Tibial nerve (tissue), 4 donors: ENCODE measurements around the gene CLDN9. TPM values are rescaled to one million over a fixed set of nuclear protein-coding genes. Genes with fewer than 3 reads are reported as not detected.

Source experiments
- DNase-seq, 2 donors: peaks; one replicate each; pipeline ENCODE4 v3.0.0-alpha.2; 2019; ENCODE audit warnings: low spot score in 2 of 2
- H3K27ac ChIP-seq, 4 donors: fragments of 200-600 bp; sonication (generic) in 3 of 4; one replicate each; pipeline ENCODE4 v1.5.1; 2017 to 2019; ENCODE audit warnings: mild to moderate bottlenecking in 1 of 4
- H3K27me3 ChIP-seq, 2 donors: fragments of 200-600 bp; sonication (generic) in 1 of 2; one replicate each; pipeline versions ENCODE4 v1.5.1 to v1.6.0; 2017 to 2019
- H3K36me3 ChIP-seq, 3 donors: fragments of 200-600 bp; sonication (generic); one replicate each; pipeline ENCODE4 v1.5.1; 2018 to 2019
- H3K4me1 ChIP-seq, 4 donors: fragments of 200-600 bp; sonication (generic) in 3 of 4; one replicate each; pipeline ENCODE4 v1.5.1; 2017 to 2019
- H3K4me3 ChIP-seq, 4 donors: fragments of 200-600 bp; sonication (generic) in 3 of 4; one replicate each; pipeline ENCODE4 v1.5.1; 2017 to 2019; ENCODE audit warnings: mild to moderate bottlenecking in 1 of 4, moderate library complexity in 1 of 4
- H3K9me3 ChIP-seq, 4 donors: fragments of 200-600 bp; sonication (generic) in 3 of 4; one replicate each; pipeline ENCODE4 v1.5.1; 2017 to 2019
- CTCF ChIP-seq, 5 experiments: fragments of 200-600 bp in 3 of 5; fragments of 450-650 bp in 2 of 5; sonication (generic) in 3 of 5; IDR thresholded peaks; one replicate each; pipeline ENCODE4 v1.5.1; 2016 to 2019; ENCODE audit warnings: antibody characterized with exemption in 5 of 5, mild to moderate bottlenecking in 3 of 5, moderate library complexity in 2 of 5
- EP300 ChIP-seq, 2 donors: sonication (generic); formaldehyde crosslinking; IDR thresholded peaks; one replicate each; pipeline ENCODE4 v1.6.1; 2017; ENCODE audit warnings: antibody characterized with exemption in 2 of 2, mild to moderate bottlenecking in 1 of 2
- POLR2A ChIP-seq, 2 donors: fragments of 450-650 bp; IDR thresholded peaks; one replicate each; pipeline ENCODE4 v1.6.1; 2017; ENCODE audit warnings: antibody characterized with exemption in 2 of 2, mild to moderate bottlenecking in 2 of 2, moderate library complexity in 2 of 2
- WGBS, 2 donors: methylation state at CpG; one replicate each; pipeline ENCODE4 v1.1.5; 2018; 5-methylcytosine and 5-hydroxymethylcytosine counted together
- total RNA-seq, 4 donors: library from RNA; depleted of rRNA; stranded (reverse); fragments of >200 nt; gene quantifications; one replicate each; pipeline ENCODE4 v1.1.0, GENCODE V29; 2016

Gene CLDN9
- total RNA-seq, 4 donors from 2014 or later: 0.30 TPM; not detected in 3

- TF ChIP-seq CTCF (IDR thresholded peaks at IDR 0.05) (peak in 2 of 5 experiments; percentile 9 to 20), EP300 (IDR thresholded peaks at IDR 0.05) (peak; percentile 7 to 88), POLR2A (IDR thresholded peaks at IDR 0.05) (peak; percentile 83 to 92)
- Histone ChIP-seq H3K9me3 (no peaks in the 10 kb centered on the region), H3K4me1 (peaks cover 0 to 43% (median 19%) of the 10 kb centered on the region in 4 donors), H3K27me3 (peaks cover 0 to 25% of the 10 kb centered on the region in 2 donors), H3K27ac (peak within 1 kb of the TSS; percentile 63 to 93 (median 91)), H3K4me3 (peak within 1 kb of the TSS; percentile 61 to 93 (median 88)), H3K36me3 (no peaks in the 10 kb centered on the region)
- DNase-seq: peak; percentile 76 to 78
- 13 to 22% methylated on average over 25 to 41 of the region's 91 CpGs for WGBS, 2 donors
These were observed 32.2 kb upstream of the CLDN9 start, which contains the start of gene PKMYT1 for GRCh38 chr16:2980227-2981176. PKMYT1 (minus strand) TSS chr16:2980446; CDS start chr16:2979657, 789 bp downstream.

GRCh38 chr16:2981177-2981898 is 31.4 kb upstream of the CLDN9 start:
- Histone ChIP-seq H3K4me1 (peaks cover 0 to 51% (median 19%) of the 10 kb centered on the region in 4 donors), H3K27ac (peak overlapping the region in 2 of 4 donors; percentile 90 to 92), H3K4me3 (peak overlapping the region in 3 of 4 donors; percentile 86 to 93 (median 90)), H3K9me3 (no peaks in the 10 kb centered on the region), H3K36me3 (no peaks in the 10 kb centered on the region), H3K27me3 (peaks cover 0 to 25% of the 10 kb centered on the region in 2 donors)
- TF ChIP-seq CTCF (IDR thresholded peaks at IDR 0.05) (no peak), EP300 (IDR thresholded peaks at IDR 0.05) (no peak), POLR2A (IDR thresholded peaks at IDR 0.05) (no peak)
- WGBS, 2 donors: 49 to 52% methylated on average over 33 of the region's 33 CpGs
- DNase-seq: no peak

DNA sequence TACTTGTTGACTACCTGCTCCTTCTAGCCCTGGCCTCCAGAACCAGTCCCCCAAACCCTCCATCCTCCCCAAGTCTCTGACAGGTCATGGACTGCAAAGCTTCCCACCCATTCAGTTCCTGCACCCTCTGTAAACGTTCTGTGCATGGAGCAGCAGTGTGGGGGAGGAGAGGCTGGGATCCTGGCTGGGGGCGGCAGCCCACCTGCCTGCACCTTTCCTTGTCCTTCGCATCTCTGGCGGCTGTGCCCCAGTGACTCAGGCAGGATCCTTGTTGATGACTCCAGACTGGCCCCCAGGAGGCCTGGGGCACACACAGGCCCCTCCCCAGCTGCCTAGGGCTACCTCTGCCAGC is 30.8 kb upstream of the CLDN9 start:
- no peaks in the 10 kb centered on the region for H3K9me3 ChIP-seq
- no peak overlapping the region for H3K4me3 ChIP-seq
- H3K36me3 ChIP-seq: no peaks in the 10 kb centered on the region
- peaks cover 0 to 25% of the 10 kb centered on the region in 2 donors for H3K27me3 ChIP-seq
- no peak overlapping the region for H3K27ac ChIP-seq
- TF ChIP-seq EP300 (IDR thresholded peaks at IDR 0.05) (no peak), POLR2A (IDR thresholded peaks at IDR 0.05) (no peak), CTCF (IDR thresholded peaks at IDR 0.05) (no peak)
- DNase-seq: no peak
- peaks cover 0 to 53% (median 19%) of the 10 kb centered on the region in 4 donors for H3K4me1 ChIP-seq
- WGBS, 2 donors: 67 to 69% methylated on average over 4 of the region's 4 CpGs

- TF ChIP-seq POLR2A (IDR thresholded peaks at IDR 0.05) (no peak), EP300 (IDR thresholded peaks at IDR 0.05) (no peak), CTCF (IDR thresholded peaks at IDR 0.05) (no peak)
- 87 to 88% methylated on average over 5 of the region's 5 CpGs for WGBS, 2 donors
- Histone ChIP-seq H3K27ac (no peak overlapping the region), H3K4me3 (no peak overlapping the region), H3K36me3 (no peaks in the 10 kb centered on the region), H3K4me1 (peaks cover 0 to 53% (median 19%) of the 10 kb centered on the region in 4 donors), H3K27me3 (peaks cover 0 to 21% of the 10 kb centered on the region in 2 donors), H3K9me3 (no peaks in the 10 kb centered on the region)
- DNase-seq: no peak
These were observed 30.3 kb upstream of the CLDN9 start for GRCh38 chr16:2982402-2982801.
